ENCODE measurements around the gene ZMPSTE24.

The ZMPSTE24 gene

GRCh38 chr1:40264354-40264781 lies 6.3 kb downstream of the ZMPSTE24 start:
- Histone ChIP-seq H3K9ac (ENCODE audit: low read depth, low read length) (no peak overlapping the region), H3K4me1 (ENCODE audit: insufficient read depth, low read length) (no peaks in the 10 kb centered on the region), H3K9me3 (ENCODE audit: insufficient read depth, low read depth, low read length) (no peaks in the 10 kb centered on the region), H3K27me3 (ENCODE audit: insufficient read depth, low read length) (no peaks in the 10 kb centered on the region), H3K4me3 (ENCODE audit: low read length) (no peak overlapping the region), H3K27ac (ENCODE audit: low read depth, low read length) (no peak overlapping the region), H3K36me3 (ENCODE audit: insufficient read depth, low read length) (peaks cover 96% of the 10 kb centered on the region)
- WGBS, result 95% methylated on average over 3 of the region's 3 CpGs

GRCh38 chr1:40265298-40265697 lies 7.3 kb downstream of the ZMPSTE24 start:
- Histone ChIP-seq H3K4me3 (ENCODE audit: low read length) (no peak overlapping the region), H3K9me3 (ENCODE audit: insufficient read depth, low read depth, low read length) (no peaks in the 10 kb centered on the region), H3K9ac (ENCODE audit: low read depth, low read length) (no peak overlapping the region), H3K4me1 (ENCODE audit: insufficient read depth, low read length) (no peaks in the 10 kb centered on the region), H3K36me3 (ENCODE audit: insufficient read depth, low read length) (peaks cover 96% of the 10 kb centered on the region), H3K27ac (ENCODE audit: low read depth, low read length) (no peak overlapping the region), H3K27me3 (ENCODE audit: insufficient read depth, low read length) (no peaks in the 10 kb centered on the region)

DNA sequence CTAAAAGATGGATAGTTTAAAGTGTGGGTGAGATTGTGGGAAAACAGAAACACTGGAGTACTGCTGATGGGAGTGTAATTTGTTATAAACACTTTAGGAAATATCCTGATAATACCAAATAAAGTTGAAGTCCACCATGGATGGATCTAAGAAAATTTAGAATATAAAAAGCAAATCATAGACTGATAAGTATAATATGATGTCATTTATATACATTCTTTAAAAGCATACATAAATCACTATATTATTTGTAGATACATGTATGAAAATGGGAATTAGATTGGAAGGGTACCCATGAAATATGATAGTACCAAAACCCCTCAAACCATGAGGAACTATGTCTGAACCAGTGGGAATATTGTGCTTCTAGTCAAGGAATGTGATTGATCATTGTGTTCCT lies 7.9 kb downstream of the ZMPSTE24 start:
- H3K36me3 ChIP-seq (ENCODE audit: insufficient read depth, low read length), result peaks cover 96% of the 10 kb centered on the region
- no peaks in the 10 kb centered on the region for H3K9me3 ChIP-seq (ENCODE audit: insufficient read depth, low read depth, low read length)

GRCh38 chr1:40266786-40267535 lies 8.9 kb downstream of the ZMPSTE24 start:
- Histone ChIP-seq H3K27ac (ENCODE audit: low read depth, low read length) (no peak overlapping the region), H3K36me3 (ENCODE audit: insufficient read depth, low read length) (peaks cover 96% of the 10 kb centered on the region)

More for the DNA sequence above, 7.9 kb downstream of the ZMPSTE24 start:
- H3K27ac ChIP-seq (ENCODE audit: low read depth, low read length), result no peak overlapping the region
- no peak overlapping the region for H3K9ac ChIP-seq (ENCODE audit: low read depth, low read length)
- no peak overlapping the region for H3K4me3 ChIP-seq (ENCODE audit: low read length)
- no peaks in the 10 kb centered on the region for H3K4me1 ChIP-seq (ENCODE audit: insufficient read depth, low read length)
- no peaks in the 10 kb centered on the region for H3K27me3 ChIP-seq (ENCODE audit: insufficient read depth, low read length)

DNA sequence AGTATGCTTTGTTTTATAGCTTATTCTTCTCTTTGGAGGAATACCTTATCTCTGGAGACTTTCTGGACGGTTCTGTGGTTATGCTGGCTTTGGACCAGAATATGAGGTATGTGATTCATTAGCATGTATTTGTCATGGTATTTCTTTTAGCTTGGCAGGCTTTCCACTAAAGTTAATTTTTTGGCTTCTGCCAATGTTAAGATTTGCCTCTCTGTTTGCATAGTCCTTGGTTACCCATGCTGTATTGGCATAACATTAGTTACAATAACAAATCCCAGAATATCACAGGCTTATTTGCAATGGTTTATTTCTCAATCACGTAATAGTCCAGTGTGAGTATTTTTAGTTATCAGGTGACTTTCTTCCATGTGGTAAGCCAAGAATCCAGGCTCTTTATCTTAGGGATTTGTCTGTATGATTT lies 9.7 kb downstream of the ZMPSTE24 start:
- peaks cover 96% of the 10 kb centered on the region for H3K36me3 ChIP-seq (ENCODE audit: insufficient read depth, low read length)
- 91% methylated on average over 2 of the region's 2 CpGs for WGBS
- H3K9ac ChIP-seq (ENCODE audit: low read depth, low read length), result no peak overlapping the region
- no peak overlapping the region for H3K4me3 ChIP-seq (ENCODE audit: low read length)
- H3K27me3 ChIP-seq (ENCODE audit: insufficient read depth, low read length), result no peaks in the 10 kb centered on the region
- H3K27ac ChIP-seq (ENCODE audit: low read depth, low read length), result no peak overlapping the region
- no peaks in the 10 kb centered on the region for H3K4me1 ChIP-seq (ENCODE audit: insufficient read depth, low read length)
- no peaks in the 10 kb centered on the region for H3K9me3 ChIP-seq (ENCODE audit: insufficient read depth, low read depth, low read length)

More at GRCh38 chr1:40266786-40267535, 8.9 kb downstream of the ZMPSTE24 start:
- Histone ChIP-seq H3K27me3 (ENCODE audit: insufficient read depth, low read length) (no peaks in the 10 kb centered on the region), H3K9me3 (ENCODE audit: insufficient read depth, low read depth, low read length) (no peaks in the 10 kb centered on the region), H3K9ac (ENCODE audit: low read depth, low read length) (no peak overlapping the region), H3K4me3 (ENCODE audit: low read length) (no peak overlapping the region), H3K4me1 (ENCODE audit: insufficient read depth, low read length) (no peaks in the 10 kb centered on the region)
- 94% methylated on average over 6 of the region's 6 CpGs for WGBS

GRCh38 chr1:40268211-40268610 lies 10.2 kb downstream of the ZMPSTE24 start:
- Histone ChIP-seq H3K4me3 (ENCODE audit: low read length) (no peak overlapping the region), H3K27me3 (ENCODE audit: insufficient read depth, low read length) (no peaks in the 10 kb centered on the region), H3K9me3 (ENCODE audit: insufficient read depth, low read depth, low read length) (no peaks in the 10 kb centered on the region), H3K36me3 (ENCODE audit: insufficient read depth, low read length) (peaks cover 94% of the 10 kb centered on the region), H3K4me1 (ENCODE audit: insufficient read depth, low read length) (no peaks in the 10 kb centered on the region), H3K27ac (ENCODE audit: low read depth, low read length) (no peak overlapping the region), H3K9ac (ENCODE audit: low read depth, low read length) (no peak overlapping the region)

DNA sequence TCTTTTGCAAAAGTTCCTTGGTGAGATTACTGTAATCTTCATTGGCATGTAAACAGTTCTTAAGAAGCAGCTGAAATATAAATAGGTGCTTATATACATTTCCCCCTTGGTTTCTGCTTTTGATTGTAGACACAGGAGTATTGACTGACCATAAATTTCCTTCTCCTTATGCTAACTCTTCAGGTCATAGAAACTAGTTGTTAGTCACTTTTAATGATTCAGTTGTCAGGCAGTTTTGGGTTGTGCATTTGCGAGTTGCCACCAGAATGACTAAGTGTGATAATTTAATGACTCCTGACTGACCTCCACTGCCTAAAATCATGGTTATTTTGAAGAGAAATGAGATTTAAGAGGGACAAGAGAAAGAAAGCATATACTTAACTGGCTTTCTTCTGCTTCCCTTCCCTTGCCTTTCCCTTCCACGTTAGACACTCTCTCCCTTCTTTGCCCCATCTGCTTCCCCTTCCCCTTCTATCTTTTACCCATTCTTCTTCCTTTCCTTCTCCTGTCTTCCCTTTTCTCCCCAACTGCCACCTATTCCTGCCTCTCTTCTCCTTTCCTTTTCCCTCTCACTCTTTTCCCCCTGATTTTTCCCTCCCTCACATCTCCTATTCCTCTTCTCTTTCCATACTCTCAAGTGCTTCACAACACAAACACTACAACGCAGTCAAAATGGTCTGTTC lies 12.3 kb downstream of the ZMPSTE24 start:
- no peaks in the 10 kb centered on the region for H3K27me3 ChIP-seq (ENCODE audit: insufficient read depth, low read length)
- H3K4me3 ChIP-seq (ENCODE audit: low read length), result no peak overlapping the region
- H3K36me3 ChIP-seq (ENCODE audit: insufficient read depth, low read length), result peaks cover 90% of the 10 kb centered on the region
- 92% methylated on average over 3 of the region's 3 CpGs for WGBS
- H3K4me1 ChIP-seq (ENCODE audit: insufficient read depth, low read length), result no peaks in the 10 kb centered on the region
- no peaks in the 10 kb centered on the region for H3K9me3 ChIP-seq (ENCODE audit: insufficient read depth, low read depth, low read length)
- H3K27ac ChIP-seq (ENCODE audit: low read depth, low read length), result no peak overlapping the region
- H3K9ac ChIP-seq (ENCODE audit: low read depth, low read length), result no peak overlapping the region

DNA sequence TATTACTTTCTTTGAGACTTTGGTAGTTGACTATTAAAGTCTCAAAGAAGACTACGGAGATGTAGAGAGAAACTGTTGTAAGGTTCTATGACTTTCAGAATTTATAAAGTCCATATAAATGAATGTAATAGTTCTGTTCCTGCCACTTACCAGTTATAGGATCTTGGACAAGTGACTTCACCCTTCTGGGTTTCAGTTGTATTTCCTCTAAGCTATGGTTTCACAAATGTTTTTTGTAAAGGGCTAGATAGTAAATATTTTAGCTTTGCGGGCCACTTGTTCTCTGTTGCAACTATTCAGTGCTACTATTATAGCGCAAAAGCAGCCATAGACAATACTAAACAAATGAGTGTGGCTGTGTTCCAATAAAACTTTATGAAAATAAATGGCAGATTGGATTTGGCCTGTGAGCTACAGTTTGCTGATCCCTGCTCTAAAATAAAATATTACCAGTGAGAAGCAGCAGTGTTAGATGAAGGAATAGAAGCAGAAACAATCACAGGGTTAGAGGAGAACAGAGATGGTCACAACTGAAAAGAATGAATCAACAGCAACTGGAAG lies 14.7 kb downstream of the ZMPSTE24 start:
- WGBS, result 97% methylated on average over 2 of the region's 3 CpGs
- Histone ChIP-seq H3K4me1 (ENCODE audit: insufficient read depth, low read length) (no peaks in the 10 kb centered on the region), H3K9me3 (ENCODE audit: insufficient read depth, low read depth, low read length) (no peaks in the 10 kb centered on the region), H3K9ac (ENCODE audit: low read depth, low read length) (no peak overlapping the region), H3K36me3 (ENCODE audit: insufficient read depth, low read length) (peaks cover 79% of the 10 kb centered on the region), H3K27me3 (ENCODE audit: insufficient read depth, low read length) (no peaks in the 10 kb centered on the region), H3K27ac (ENCODE audit: low read depth, low read length) (no peak overlapping the region), H3K4me3 (ENCODE audit: low read length) (no peak overlapping the region)

DNA sequence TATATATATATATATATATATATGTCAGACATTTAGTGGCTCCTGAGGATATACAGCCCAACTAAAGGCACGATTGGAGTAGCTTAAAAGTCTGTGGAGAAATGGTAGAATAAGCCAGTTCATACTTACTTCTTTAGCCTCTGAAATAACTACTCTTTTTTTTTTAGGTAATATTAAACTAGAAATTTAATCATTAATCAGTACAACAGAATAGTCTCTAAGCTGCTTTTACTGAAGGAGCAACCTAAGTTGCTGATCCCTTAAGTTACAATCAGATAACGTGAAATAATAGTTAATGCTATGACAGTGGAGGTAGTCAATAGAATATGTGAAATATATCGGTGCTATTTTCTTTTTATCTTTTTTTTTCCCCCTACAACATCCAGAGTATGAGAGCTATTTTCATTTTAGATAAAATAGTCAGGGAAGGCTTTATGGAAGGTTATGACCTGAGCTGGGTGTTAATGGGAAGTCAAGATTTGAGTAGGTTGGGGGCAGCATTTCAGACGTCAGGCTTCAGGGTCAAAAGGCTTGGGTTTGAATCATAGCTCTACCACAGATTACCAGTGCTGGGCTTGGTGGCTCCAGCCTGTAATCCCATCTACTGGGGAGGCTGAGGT lies 15.6 kb downstream of the ZMPSTE24 start:
- 96% methylated on average over 2 of the region's 4 CpGs for WGBS
- Histone ChIP-seq H3K36me3 (ENCODE audit: insufficient read depth, low read length) (peaks cover 76% of the 10 kb centered on the region), H3K9me3 (ENCODE audit: insufficient read depth, low read depth, low read length) (no peaks in the 10 kb centered on the region), H3K4me3 (ENCODE audit: low read length) (no peak overlapping the region), H3K27ac (ENCODE audit: low read depth, low read length) (no peak overlapping the region), H3K27me3 (ENCODE audit: insufficient read depth, low read length) (no peaks in the 10 kb centered on the region), H3K4me1 (ENCODE audit: insufficient read depth, low read length) (no peaks in the 10 kb centered on the region), H3K9ac (ENCODE audit: low read depth, low read length) (no peak overlapping the region)

DNA sequence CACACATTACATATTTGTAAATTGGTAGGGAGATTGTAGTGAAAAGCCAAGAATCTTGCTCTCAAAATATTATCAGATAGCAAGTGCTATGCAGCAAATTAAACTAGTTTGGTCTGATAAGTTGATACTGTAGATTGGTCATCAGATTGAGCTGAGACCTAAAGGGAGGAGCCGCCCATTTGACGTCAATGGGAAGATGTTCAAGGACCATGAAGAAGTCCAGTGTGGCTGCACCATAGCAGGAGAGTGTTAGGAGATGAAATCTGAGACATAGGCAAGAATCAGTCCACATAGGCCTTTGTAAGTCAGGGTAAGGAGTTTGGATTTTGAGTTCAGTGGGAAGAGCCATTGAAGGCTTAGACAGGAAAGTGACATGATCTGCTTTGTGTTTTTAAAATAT lies 16.3 kb downstream of the ZMPSTE24 start:
- no peak overlapping the region for H3K9ac ChIP-seq (ENCODE audit: low read depth, low read length)
- H3K36me3 ChIP-seq (ENCODE audit: insufficient read depth, low read length), result peaks cover 76% of the 10 kb centered on the region
- no peaks in the 10 kb centered on the region for H3K27me3 ChIP-seq (ENCODE audit: insufficient read depth, low read length)
- no peak overlapping the region for H3K27ac ChIP-seq (ENCODE audit: low read depth, low read length)
- H3K9me3 ChIP-seq (ENCODE audit: insufficient read depth, low read depth, low read length), result no peaks in the 10 kb centered on the region
- H3K4me3 ChIP-seq (ENCODE audit: low read length), result no peak overlapping the region
- WGBS, result 94% methylated on average over 2 of the region's 2 CpGs
- no peaks in the 10 kb centered on the region for H3K4me1 ChIP-seq (ENCODE audit: insufficient read depth, low read length)

GRCh38 chr1:40276122-40276521 lies 18.1 kb downstream of the ZMPSTE24 start:
- H3K4me3 ChIP-seq (ENCODE audit: low read length), result no peak overlapping the region
- H3K27ac ChIP-seq (ENCODE audit: low read depth, low read length), result no peak overlapping the region
- H3K27me3 ChIP-seq (ENCODE audit: insufficient read depth, low read length), result no peaks in the 10 kb centered on the region
- no peaks in the 10 kb centered on the region for H3K4me1 ChIP-seq (ENCODE audit: insufficient read depth, low read length)
- peaks cover 71% of the 10 kb centered on the region for H3K36me3 ChIP-seq (ENCODE audit: insufficient read depth, low read length)
- WGBS, result 96% methylated on average over 3 of the region's 3 CpGs
- H3K9ac ChIP-seq (ENCODE audit: low read depth, low read length), result no peak overlapping the region
- no peaks in the 10 kb centered on the region for H3K9me3 ChIP-seq (ENCODE audit: insufficient read depth, low read depth, low read length)

All from HUES64 (cell line).